Activated T-helper 1 cell treated with anti-CD3 and anti-CD28 coated beads, Interleukin-12 subunit alpha, Interleukin-12 subunit beta, Interleukin-2, Interleukin-4 antibody, amounts not matched to agents 30 ng/mL and 10 ng/mL and 1 ng/mL, durations not matched to agents 14 hours and 24 hours and 36 hours (primary cell): ENCODE measurements around the gene TMEM151A. TPM values are rescaled to one million over a fixed set of nuclear protein-coding genes. Genes with fewer than 3 reads are reported as not detected.
"Not testable (repeated sequence)": the region's sequence is repeated elsewhere in the genome, so short reads cannot be mapped to it uniquely, and the experiment has no call there.

Experiments used
- DNase-seq: peaks from one replicate; pipeline ENCODE4 v3.0.0; 2021; ENCODE audit warnings: low spot score
- H3K27ac Mint-ChIP-seq: one replicate; pipeline ENCODE4 v1.8.0; 2021; ENCODE audit warnings: mild to moderate bottlenecking, mixed read lengths
- H3K27me3 Mint-ChIP-seq: one replicate; pipeline ENCODE4 v1.8.0; 2022; ENCODE audit warnings: mild to moderate bottlenecking, moderate library complexity, mixed read lengths; ENCODE audit not compliant: insufficient read depth
- H3K36me3 Mint-ChIP-seq: one replicate; pipeline ENCODE4 v1.8.0; 2021; ENCODE audit warnings: low read depth, mixed read lengths
- H3K4me1 Mint-ChIP-seq: one replicate; pipeline ENCODE4 v1.8.0; 2021; ENCODE audit warnings: low read depth, mixed read lengths
- H3K4me3 Mint-ChIP-seq: one replicate; pipeline ENCODE4 v1.8.0; 2021; ENCODE audit warnings: mild to moderate bottlenecking, moderate library complexity, mixed read lengths
- H3K9me3 Mint-ChIP-seq: one replicate; pipeline ENCODE4 v1.8.0; 2021; ENCODE audit warnings: mixed read lengths
- intact Hi-C: fragments of 100-400 bp; cut with micrococcal nuclease; formaldehyde crosslinking; loops from one replicate; pipeline ENCODE4 v1.15.1; 2024
- total RNA-seq: library from RNA; stranded (reverse); gene quantifications from 2 replicates; pipeline ENCODE4 v1.2.3, GENCODE V29; 2022

The TMEM151A gene
- total RNA-seq, 1 donor from 2014 or later = not detected

- Mint-ChIP-seq H3K27me3 (peaks cover 2% of the 10 kb centered on the region), H3K9me3 (no peaks in the 10 kb centered on the region), H3K4me1 (peaks cover 35% of the 10 kb centered on the region), H3K36me3 (peaks cover 22% of the 10 kb centered on the region), H3K4me3 (peak overlapping the region; percentile 90), H3K27ac (peak overlapping the region; percentile 80)
- no peak for DNase-seq
- intact Hi-C loops = loop anchor here (1.0 to 5.0 kb wide), 14 partner anchors 9 to 654 kb away; partner anchors contain the start of genes B4GAT1, BANF1, BRMS1 and CCDC85B
Measured at GRCh38 chr11:66268952-66269905, 22.5 kb upstream of the TMEM151A start.

GRCh38 chr11:66271816-66272215 is 19.9 kb upstream of the TMEM151A start:
- no peak for DNase-seq
- peak overlapping the region; percentile 50 for H3K4me3 Mint-ChIP-seq
- no peaks in the 10 kb centered on the region for H3K9me3 Mint-ChIP-seq
- intact Hi-C loops = no loop called here
- H3K27ac Mint-ChIP-seq = no peak overlapping the region
- H3K27me3 Mint-ChIP-seq = peaks cover 2% of the 10 kb centered on the region
- H3K4me1 Mint-ChIP-seq = peaks cover 34% of the 10 kb centered on the region
- H3K36me3 Mint-ChIP-seq = peaks cover 24% of the 10 kb centered on the region

GRCh38 chr11:66272596-66272995 is 19.1 kb upstream of the TMEM151A start:
- no peak for DNase-seq
- Mint-ChIP-seq H3K27ac (peak overlapping the region; percentile 53), H3K36me3 (peaks cover 24% of the 10 kb centered on the region), H3K4me1 (peaks cover 27% of the 10 kb centered on the region), H3K9me3 (no peaks in the 10 kb centered on the region), H3K27me3 (peaks cover 2% of the 10 kb centered on the region), H3K4me3 (peak overlapping the region; percentile 50)
- intact Hi-C loops = no loop called here

- intact Hi-C loops = no loop called here
Measured at GRCh38 chr11:66274219-66274618, 17.5 kb upstream of the TMEM151A start.

GRCh38 chr11:66275396-66275795 is 16.3 kb upstream of the TMEM151A start:
- Mint-ChIP-seq H3K4me1 (peaks cover 11% of the 10 kb centered on the region), H3K27ac (no peak overlapping the region), H3K27me3 (peaks cover 7% of the 10 kb centered on the region), H3K36me3 (peaks cover 24% of the 10 kb centered on the region), H3K9me3 (no peaks in the 10 kb centered on the region), H3K4me3 (no peak overlapping the region)
- DNase-seq = no peak
- intact Hi-C loops = no loop called here

More at GRCh38 chr11:66274219-66274618, 17.5 kb upstream of the TMEM151A start:
- Mint-ChIP-seq H3K9me3 (no peaks in the 10 kb centered on the region), H3K4me3 (no peak overlapping the region), H3K36me3 (peaks cover 24% of the 10 kb centered on the region), H3K4me1 (peaks cover 22% of the 10 kb centered on the region), H3K27me3 (peaks cover 3% of the 10 kb centered on the region), H3K27ac (no peak overlapping the region)
- DNase-seq = no peak

GRCh38 chr11:66275984-66276612 is 15.6 kb upstream of the TMEM151A start:
- intact Hi-C loops = no loop called here
- peaks cover 6% of the 10 kb centered on the region for H3K4me1 Mint-ChIP-seq
- H3K27ac Mint-ChIP-seq = no peak overlapping the region
- H3K36me3 Mint-ChIP-seq = peaks cover 20% of the 10 kb centered on the region
- H3K4me3 Mint-ChIP-seq = no peak overlapping the region
- H3K9me3 Mint-ChIP-seq = no peaks in the 10 kb centered on the region
- DNase-seq = no peak
- peaks cover 7% of the 10 kb centered on the region for H3K27me3 Mint-ChIP-seq

- H3K4me1 Mint-ChIP-seq, intact Hi-C loops, H3K9me3 Mint-ChIP-seq, DNase-seq, H3K27ac Mint-ChIP-seq, H3K27me3 Mint-ChIP-seq: not testable (repeated sequence)
- Mint-ChIP-seq H3K36me3 (peaks cover 20% of the 10 kb centered on the region), H3K4me3 (peak overlapping the region; percentile 56)
Measured at GRCh38 chr11:66276619-66277018, 15.1 kb upstream of the TMEM151A start.

GRCh38 chr11:66277064-66277463 is 14.6 kb upstream of the TMEM151A start:
- H3K27ac Mint-ChIP-seq, H3K9me3 Mint-ChIP-seq, H3K4me1 Mint-ChIP-seq, DNase-seq, intact Hi-C loops, H3K27me3 Mint-ChIP-seq: not testable (repeated sequence)
- H3K4me3 Mint-ChIP-seq = peak overlapping the region; percentile 56
- peaks cover 20% of the 10 kb centered on the region for H3K36me3 Mint-ChIP-seq

- DNase-seq = peak; percentile 51
- peaks cover 13% of the 10 kb centered on the region for H3K4me1 Mint-ChIP-seq
- H3K9me3 Mint-ChIP-seq = no peaks in the 10 kb centered on the region
- H3K4me3 Mint-ChIP-seq = peak within 1 kb of the TSS; percentile 61
- intact Hi-C loops = loop anchor here (1.0 kb wide), 1 partner anchor 9 kb away; the partner anchor contains the start of gene RAB1B
- peak within 1 kb of the TSS; percentile 48 for H3K27ac Mint-ChIP-seq
- peaks cover 10% of the 10 kb centered on the region for H3K27me3 Mint-ChIP-seq
- peaks cover 20% of the 10 kb centered on the region for H3K36me3 Mint-ChIP-seq
Measured at GRCh38 chr11:66277471-66278362, 14.0 kb upstream of the TMEM151A start, which contains the start of gene CNIH2. Gene CNIH2, plus strand, starts transcription at chr11:66278175. Its CDS starts 282 bp downstream, at chr11:66278457.

- intact Hi-C loops = loop anchor here (1.0 kb wide), 1 partner anchor 10 kb away; the partner anchor contains the start of gene RAB1B
- peak overlapping the region; percentile 61 for H3K4me3 Mint-ChIP-seq
- peaks cover 17% of the 10 kb centered on the region for H3K36me3 Mint-ChIP-seq
- H3K9me3 Mint-ChIP-seq = no peaks in the 10 kb centered on the region
- peaks cover 18% of the 10 kb centered on the region for H3K4me1 Mint-ChIP-seq
- peaks cover 10% of the 10 kb centered on the region for H3K27me3 Mint-ChIP-seq
- DNase-seq = no peak
- peak overlapping the region; percentile 48 for H3K27ac Mint-ChIP-seq
Measured at GRCh38 chr11:66278363-66279091, 13.2 kb upstream of the TMEM151A start.

- intact Hi-C loops = no loop called here
- peaks cover 10% of the 10 kb centered on the region for H3K27me3 Mint-ChIP-seq
- peak overlapping the region; percentile 61 for H3K4me3 Mint-ChIP-seq
- peaks cover 18% of the 10 kb centered on the region for H3K4me1 Mint-ChIP-seq
- DNase-seq = no peak
- H3K9me3 Mint-ChIP-seq = no peaks in the 10 kb centered on the region
- H3K27ac Mint-ChIP-seq = peak overlapping the region; percentile 72
- H3K36me3 Mint-ChIP-seq = peaks cover 13% of the 10 kb centered on the region
Measured at GRCh38 chr11:66279092-66279734, 12.5 kb upstream of the TMEM151A start.
